Ovary (tissue), 3 donors: ENCODE data around the gene PTPN3.

Source experiments
- CTCF ChIP-seq, 3 donors: fragments of 450-650 bp in 2 of 3; fragments of 200-600 bp in 1 of 3; IDR thresholded peaks; one replicate each; pipeline versions ENCODE4 v1.5.1 to v1.8.0; 2016 to 2022; ENCODE audit warnings: antibody characterized with exemption in 3 of 3, mild to moderate bottlenecking in 1 of 3
- EP300 ChIP-seq: sonication (generic); formaldehyde crosslinking; IDR thresholded peaks from one replicate; pipeline ENCODE4 v1.6.1; 2017; ENCODE audit warnings: antibody characterized with exemption
- donor health status: DM: no; HTN: no; CAD: no.

- TF ChIP-seq EP300: no peak
- TF ChIP-seq CTCF (IDR thresholded peaks at IDR 0.05): no peak
Measured at GRCh38 chr9:109371374-109371773, 126.7 kb downstream of the PTPN3 start.
